ENCODE measurements around the gene TRIM65.

DNA sequence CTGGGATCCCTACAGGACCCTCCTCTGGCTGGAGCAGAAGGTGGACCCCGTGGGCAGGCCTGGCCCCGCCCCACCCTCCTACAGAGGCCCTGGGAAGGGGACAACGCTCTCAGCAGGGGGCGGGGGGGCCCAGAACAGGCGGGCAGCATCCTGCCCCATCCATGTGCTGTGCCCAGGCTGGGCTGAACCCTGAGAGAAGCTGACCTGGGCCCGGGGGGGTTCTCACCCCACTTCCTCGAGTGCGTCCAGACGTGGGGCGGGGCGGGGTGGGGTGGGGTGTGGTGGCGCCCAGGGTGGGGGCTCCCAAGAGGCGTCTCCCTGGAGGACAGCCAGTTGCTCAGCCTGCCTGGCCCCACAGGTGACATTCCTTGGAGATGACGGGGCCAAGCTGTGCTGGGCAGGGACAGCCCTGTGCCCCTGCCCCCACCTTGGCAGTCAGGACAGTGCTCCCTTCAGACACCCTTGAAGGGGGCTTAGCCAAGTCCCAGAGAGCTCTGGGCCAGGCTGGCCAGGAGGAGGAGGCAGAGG, 52.2 kb downstream of the TRIM65 start:
- no peak for TF ChIP-seq MXI1 (IDR thresholded peaks at IDR 0.05; ENCODE audit: borderline replicate concordance, low read depth, low read length)
- TF ChIP-seq, protein P1, sequence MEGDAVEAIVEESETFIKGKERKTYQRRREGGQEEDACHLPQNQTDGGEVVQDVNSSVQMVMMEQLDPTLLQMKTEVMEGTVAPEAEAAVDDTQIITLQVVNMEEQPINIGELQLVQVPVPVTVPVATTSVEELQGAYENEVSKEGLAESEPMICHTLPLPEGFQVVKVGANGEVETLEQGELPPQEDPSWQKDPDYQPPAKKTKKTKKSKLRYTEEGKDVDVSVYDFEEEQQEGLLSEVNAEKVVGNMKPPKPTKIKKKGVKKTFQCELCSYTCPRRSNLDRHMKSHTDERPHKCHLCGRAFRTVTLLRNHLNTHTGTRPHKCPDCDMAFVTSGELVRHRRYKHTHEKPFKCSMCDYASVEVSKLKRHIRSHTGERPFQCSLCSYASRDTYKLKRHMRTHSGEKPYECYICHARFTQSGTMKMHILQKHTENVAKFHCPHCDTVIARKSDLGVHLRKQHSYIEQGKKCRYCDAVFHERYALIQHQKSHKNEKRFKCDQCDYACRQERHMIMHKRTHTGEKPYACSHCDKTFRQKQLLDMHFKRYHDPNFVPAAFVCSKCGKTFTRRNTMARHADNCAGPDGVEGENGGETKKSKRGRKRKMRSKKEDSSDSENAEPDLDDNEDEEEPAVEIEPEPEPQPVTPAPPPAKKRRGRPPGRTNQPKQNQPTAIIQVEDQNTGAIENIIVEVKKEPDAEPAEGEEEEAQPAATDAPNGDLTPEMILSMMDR (conservative IDR thresholded peaks at IDR 0.05; ENCODE audit: low read depth, low read length) = no peak
- TF ChIP-seq RAD21 (IDR thresholded peaks at IDR 0.05; ENCODE audit: low read length) = no peak
- TF ChIP-seq RFX5 (IDR thresholded peaks at IDR 0.05; ENCODE audit: low read depth, low read length) = no peak
- no peak for TF ChIP-seq CEBPB (IDR thresholded peaks at IDR 0.05; ENCODE audit: low read depth, low read length)
- TF ChIP-seq SMC3 (IDR thresholded peaks at IDR 0.05; ENCODE audit: low read depth, low read length) = no peak
- TF ChIP-seq, protein P2, sequence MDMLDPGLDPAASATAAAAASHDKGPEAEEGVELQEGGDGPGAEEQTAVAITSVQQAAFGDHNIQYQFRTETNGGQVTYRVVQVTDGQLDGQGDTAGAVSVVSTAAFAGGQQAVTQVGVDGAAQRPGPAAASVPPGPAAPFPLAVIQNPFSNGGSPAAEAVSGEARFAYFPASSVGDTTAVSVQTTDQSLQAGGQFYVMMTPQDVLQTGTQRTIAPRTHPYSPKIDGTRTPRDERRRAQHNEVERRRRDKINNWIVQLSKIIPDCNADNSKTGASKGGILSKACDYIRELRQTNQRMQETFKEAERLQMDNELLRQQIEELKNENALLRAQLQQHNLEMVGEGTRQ (IDR thresholded peaks at IDR 0.05; ENCODE audit: low read depth, low read length) = no peak
- TF ChIP-seq RCOR1 (IDR thresholded peaks at IDR 0.05; ENCODE audit: insufficient replicate concordance, low read length) = no peak
- no peak for TF ChIP-seq MAFK (IDR thresholded peaks at IDR 0.05; ENCODE audit: low read depth, low read length)

All from IMR-90 (cell line).